ENCODE results near the gene HOXD13. TPM values are rescaled to one million over a fixed set of nuclear protein-coding genes. Genes with fewer than 3 reads are reported as not detected.

The HOXD13 gene
- total and polyA plus RNA-seq, 7 experiments from 2014 or later, result not detected

DNA sequence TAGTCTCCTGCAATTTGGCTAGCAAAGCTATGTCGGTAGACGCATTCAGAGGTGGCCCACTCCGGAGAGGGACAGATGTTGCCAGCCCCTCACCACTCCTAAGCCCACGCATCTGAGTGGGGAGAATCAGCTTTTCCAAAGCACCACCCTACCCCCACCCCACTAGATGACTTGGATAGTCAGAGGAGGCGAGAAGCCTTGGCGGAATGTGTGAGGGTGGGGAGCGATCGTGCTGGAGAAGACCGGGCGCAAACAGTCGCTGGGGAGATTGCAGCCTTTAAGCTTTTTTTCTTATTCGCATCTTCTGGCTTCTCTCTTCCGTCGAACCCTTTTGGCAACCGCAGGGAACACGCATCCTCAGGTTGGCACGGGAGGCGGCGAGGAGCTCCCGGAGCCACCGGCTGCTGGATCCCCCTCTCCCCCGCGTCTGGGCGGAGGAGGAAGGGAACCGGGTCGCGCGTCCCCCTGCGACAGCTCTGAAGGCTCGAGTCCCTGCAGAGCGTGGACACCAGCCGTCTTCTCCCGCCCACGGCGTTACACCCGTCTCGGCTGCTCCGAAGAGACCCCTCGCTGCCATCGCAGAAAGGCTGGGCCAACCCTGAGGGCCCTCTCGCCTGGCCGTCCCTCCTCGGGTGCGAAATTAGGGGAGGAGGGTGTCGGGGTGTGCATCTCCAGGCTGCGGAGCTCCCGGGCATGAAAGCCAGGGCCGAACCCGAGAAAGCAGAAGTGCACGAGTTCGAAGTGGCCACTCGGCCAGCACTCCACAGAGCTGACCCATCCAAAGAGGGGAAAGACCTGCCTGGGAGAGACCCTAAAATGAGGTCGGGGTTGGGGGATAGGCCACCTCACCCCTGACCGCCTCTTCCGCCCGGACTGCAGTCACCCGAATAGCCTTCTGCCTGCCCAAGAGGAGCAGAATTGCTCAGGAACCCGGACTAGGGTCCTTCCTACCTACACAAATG, 20.9 kb upstream of the HOXD13 start:
- ChIA-PET CTCF (no interaction called here), POLR2A (interaction anchor here (0.6 kb wide), 1 partner anchor 25 kb away, joined by 4 read pairs; no protein-coding TSS in a partner anchor)
- Mint-ChIP-seq H3K27me3 (peaks cover 85 to 94% (median 90%) of the 10 kb centered on the region in 5 donors), H3K4me3 (peak overlapping the region in 1 of 10 donors; percentile 30), H3K4me1 (peaks cover 0 to 17% (median 13%) of the 10 kb centered on the region in 7 donors), H3K9me3 (peaks cover 0 to 34% (median 15%) of the 10 kb centered on the region in 11 donors), H3K36me3 (peaks cover 0 to 7% (median 2%) of the 10 kb centered on the region in 5 donors), H3K27ac (no peak overlapping the region)
- Histone ChIP-seq H3K4me3 (ENCODE audit: low read length) (no peak overlapping the region), H3K27ac (ENCODE audit: low read depth, low read length) (no peak overlapping the region), H3K27me3 (ENCODE audit: control insufficient read depth in 2 of 2, insufficient read depth in 2 of 2, low read length in 2 of 2) (peaks cover 26 to 44% of the 10 kb centered on the region in 2 donors), H3K4me1 (ENCODE audit: control insufficient read depth in 2 of 2, insufficient read depth in 2 of 2, low read length in 2 of 2) (no peaks in the 10 kb centered on the region), H3K9me3 (ENCODE audit: control insufficient read depth in 2 of 3, low read length in 3 of 3) (peaks cover 0 to 7% (median 0%) of the 10 kb centered on the region in 3 experiments), H3K36me3 (ENCODE audit: control insufficient read depth in 2 of 3, insufficient read depth in 3 of 3, low read length in 3 of 3) (no peaks in the 10 kb centered on the region)
- ATAC-seq (no peak), DNase-seq (no peak)
- intact Hi-C loops (cut with micrococcal nuclease), result no loop called here

- peaks cover 28 to 48% of the 10 kb centered on the region in 2 donors for H3K27me3 ChIP-seq (ENCODE audit: control insufficient read depth in 2 of 2, insufficient read depth in 2 of 2, low read length in 2 of 2)
- Mint-ChIP-seq H3K9me3 (peaks cover 0 to 35% (median 16%) of the 10 kb centered on the region in 11 donors), H3K4me1 (peaks cover 0 to 17% (median 12%) of the 10 kb centered on the region in 7 donors), H3K27ac (no peak overlapping the region), H3K4me3 (peak overlapping the region in 1 of 10 donors; percentile 30), H3K36me3 (peaks cover 0 to 9% (median 2%) of the 10 kb centered on the region in 5 donors), H3K27me3 (peaks cover 91 to 96% (median 91%) of the 10 kb centered on the region in 5 donors)
- H3K4me3 ChIP-seq (ENCODE audit: low read length), result no peak overlapping the region
- DNase-seq (no peak), ATAC-seq (no peak)
- H3K9me3 ChIP-seq (ENCODE audit: control insufficient read depth in 2 of 3, low read length in 3 of 3), result peaks cover 0 to 7% (median 0%) of the 10 kb centered on the region in 3 experiments
- ChIA-PET POLR2A (no interaction called here), CTCF (no interaction called here)
- H3K4me1 ChIP-seq (ENCODE audit: control insufficient read depth in 2 of 2, insufficient read depth in 2 of 2, low read length in 2 of 2), result no peaks in the 10 kb centered on the region
- H3K36me3 ChIP-seq (ENCODE audit: control insufficient read depth in 2 of 3, insufficient read depth in 3 of 3, low read length in 3 of 3), result no peaks in the 10 kb centered on the region
- no peak overlapping the region for H3K27ac ChIP-seq (ENCODE audit: low read depth, low read length)
- intact Hi-C loops (cut with micrococcal nuclease), result no loop called here
These were observed 20.2 kb upstream of the HOXD13 start for GRCh38 chr2:176072292-176072669.

DNA sequence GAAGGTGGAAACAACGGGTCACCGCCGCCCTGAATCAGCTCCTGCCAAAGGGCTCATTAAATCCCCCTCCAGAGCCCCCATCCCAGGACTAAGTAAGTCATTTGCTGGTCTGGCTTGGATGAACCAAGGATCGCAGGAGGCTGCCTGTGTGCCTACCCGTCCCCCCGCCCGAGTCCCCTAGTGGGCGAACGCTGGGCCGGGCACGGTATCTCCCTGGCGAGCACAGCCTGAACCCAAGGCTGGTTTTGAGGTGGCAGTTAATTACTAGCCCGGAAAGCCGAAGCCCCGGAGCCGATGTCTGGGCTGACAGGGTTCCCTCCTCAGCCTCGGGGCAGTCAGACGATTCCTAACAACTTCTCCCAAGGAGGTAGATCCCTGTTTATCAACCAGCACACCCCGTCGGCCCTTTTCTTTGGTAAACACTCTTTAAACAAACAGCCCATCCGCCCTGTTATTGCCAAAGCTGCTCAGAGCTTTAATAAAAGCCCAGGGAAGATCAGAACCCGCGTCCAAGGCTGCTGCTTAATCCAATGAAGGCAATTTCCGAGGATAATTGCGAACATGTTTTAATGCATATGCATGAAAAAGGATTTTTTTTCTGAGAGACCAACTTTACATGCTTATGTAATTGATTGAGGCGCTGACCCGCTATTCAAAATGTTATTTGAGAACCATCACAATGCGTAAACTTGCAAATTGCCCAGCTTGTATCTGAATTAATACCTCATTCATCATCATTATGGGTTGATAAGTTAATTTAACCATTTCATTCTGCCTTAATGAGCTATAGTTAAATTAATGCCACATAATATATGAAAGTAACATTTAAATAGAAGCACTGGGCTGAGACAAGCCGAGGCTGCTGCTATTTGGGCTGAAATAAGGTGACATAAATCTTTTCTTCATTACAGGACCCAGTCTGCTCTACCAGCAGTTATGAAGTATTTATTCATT, 19.3 kb upstream of the HOXD13 start:
- Mint-ChIP-seq H3K27me3 (peaks cover 86 to 95% (median 87%) of the 10 kb centered on the region in 5 donors), H3K4me3 (no peak overlapping the region), H3K4me1 (peaks cover 0 to 11% (median 9%) of the 10 kb centered on the region in 7 donors), H3K9me3 (peaks cover under 1 to 37% (median 17%) of the 10 kb centered on the region in 11 donors), H3K36me3 (peaks cover 0 to 9% (median 2%) of the 10 kb centered on the region in 5 donors), H3K27ac (no peak overlapping the region)
- intact Hi-C loops (cut with micrococcal nuclease), result no loop called here
- H3K27me3 ChIP-seq (ENCODE audit: control insufficient read depth in 2 of 2, insufficient read depth in 2 of 2, low read length in 2 of 2), result peaks cover 30 to 54% of the 10 kb centered on the region in 2 donors
- POLR2A ChIA-PET, result no interaction called here
- H3K4me3 ChIP-seq (ENCODE audit: low read length), result no peak overlapping the region
- DNase-seq, result no peak
- H3K27ac ChIP-seq (ENCODE audit: low read depth, low read length), result no peak overlapping the region
- H3K36me3 ChIP-seq (ENCODE audit: control insufficient read depth in 2 of 3, insufficient read depth in 3 of 3, low read length in 3 of 3), result no peaks in the 10 kb centered on the region
- CTCF ChIA-PET, result interaction anchor here (1.2 kb wide), 1 partner anchor 578 kb away, joined by 3 read pairs; no protein-coding TSS in a partner anchor
- peaks cover 0 to 7% (median 0%) of the 10 kb centered on the region in 3 experiments for H3K9me3 ChIP-seq (ENCODE audit: control insufficient read depth in 2 of 3, low read length in 3 of 3)
- ATAC-seq, result no peak
- H3K4me1 ChIP-seq (ENCODE audit: control insufficient read depth in 2 of 2, insufficient read depth in 2 of 2, low read length in 2 of 2), result no peaks in the 10 kb centered on the region

- Histone ChIP-seq H3K4me1 (ENCODE audit: control insufficient read depth in 2 of 2, insufficient read depth in 2 of 2, low read length in 2 of 2) (peaks cover 0 to 7% of the 10 kb centered on the region in 2 donors), H3K4me3 (ENCODE audit: low read length) (no peak overlapping the region), H3K9me3 (ENCODE audit: control insufficient read depth in 2 of 3, low read length in 3 of 3) (peaks cover 0 to 19% (median 0%) of the 10 kb centered on the region in 3 experiments), H3K27ac (ENCODE audit: low read depth, low read length) (no peak overlapping the region), H3K27me3 (ENCODE audit: control insufficient read depth in 2 of 2, insufficient read depth in 2 of 2, low read length in 2 of 2) (peaks cover 35 to 70% of the 10 kb centered on the region in 2 donors), H3K36me3 (ENCODE audit: control insufficient read depth in 2 of 3, insufficient read depth in 3 of 3, low read length in 3 of 3) (no peaks in the 10 kb centered on the region)
- Mint-ChIP-seq H3K4me1 (peaks cover 0 to 16% (median 13%) of the 10 kb centered on the region in 7 donors), H3K27me3 (peaks cover 84 to 93% (median 85%) of the 10 kb centered on the region in 5 donors), H3K36me3 (peaks cover 0 to 20% (median 5%) of the 10 kb centered on the region in 5 donors), H3K4me3 (no peak overlapping the region), H3K9me3 (peaks cover 6 to 48% (median 28%) of the 10 kb centered on the region in 11 donors), H3K27ac (peak overlapping the region in 1 of 9 donors; percentile 38)
- no peak for DNase-seq
- no peak for ATAC-seq
- POLR2A ChIA-PET, result no interaction called here
- CTCF ChIA-PET, result no interaction called here
- intact Hi-C loops (cut with micrococcal nuclease), result loop anchor here (5.0 kb wide), 3 partner anchors 37 to 1738 kb away; no protein-coding TSS in a partner anchor
These were observed 17.5 kb upstream of the HOXD13 start for GRCh38 chr2:176074919-176075425.

DNA sequence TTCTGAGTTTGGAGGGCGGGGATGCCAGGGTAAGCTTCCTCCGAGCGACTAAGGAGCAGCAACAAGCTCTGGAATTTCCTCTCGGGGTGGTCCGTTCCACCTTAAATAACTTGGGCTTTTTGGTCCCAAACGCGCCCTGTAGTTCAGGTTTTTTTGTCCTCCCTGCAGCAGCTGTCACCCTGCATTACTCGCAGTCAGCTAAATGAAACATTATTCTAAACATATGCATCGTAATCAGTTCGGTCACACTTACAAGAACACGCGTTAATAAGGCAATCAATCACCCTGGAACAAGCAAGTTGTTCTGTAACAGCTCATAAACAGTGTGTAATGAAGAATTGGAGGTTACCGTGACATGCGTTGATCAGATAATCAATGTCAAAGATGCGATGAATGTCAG, 17.0 kb upstream of the HOXD13 start:
- peaks cover 6 to 48% (median 28%) of the 10 kb centered on the region in 11 donors for H3K9me3 Mint-ChIP-seq
- H3K4me3 Mint-ChIP-seq, result no peak overlapping the region
- peaks cover 35 to 69% of the 10 kb centered on the region in 2 donors for H3K27me3 ChIP-seq (ENCODE audit: control insufficient read depth in 2 of 2, insufficient read depth in 2 of 2, low read length in 2 of 2)
- no peak for DNase-seq
- peaks cover 0 to 19% (median 0%) of the 10 kb centered on the region in 3 experiments for H3K9me3 ChIP-seq (ENCODE audit: control insufficient read depth in 2 of 3, low read length in 3 of 3)
- ATAC-seq, result no peak
- peaks cover 0 to 20% (median 5%) of the 10 kb centered on the region in 5 donors for H3K36me3 Mint-ChIP-seq
- intact Hi-C loops (cut with micrococcal nuclease), result loop anchor here (5.0 kb wide), 3 partner anchors 37 to 1738 kb away; no protein-coding TSS in a partner anchor
- H3K27ac Mint-ChIP-seq, result peak overlapping the region in 3 of 9 donors; percentile 26 to 64 (median 38)
- peaks cover 0 to 16% (median 13%) of the 10 kb centered on the region in 7 donors for H3K4me1 Mint-ChIP-seq
- ChIA-PET CTCF (interaction anchor here (0.5 kb wide), 1 partner anchor 701 kb away, joined by 3 read pairs; no protein-coding TSS in a partner anchor), POLR2A (no interaction called here)
- peaks cover 0 to 7% of the 10 kb centered on the region in 2 donors for H3K4me1 ChIP-seq (ENCODE audit: control insufficient read depth in 2 of 2, insufficient read depth in 2 of 2, low read length in 2 of 2)
- H3K27ac ChIP-seq (ENCODE audit: low read depth, low read length), result no peak overlapping the region
- H3K4me3 ChIP-seq (ENCODE audit: low read length), result no peak overlapping the region
- H3K36me3 ChIP-seq (ENCODE audit: control insufficient read depth in 2 of 3, insufficient read depth in 3 of 3, low read length in 3 of 3), result no peaks in the 10 kb centered on the region
- H3K27me3 Mint-ChIP-seq, result peaks cover 79 to 88% (median 81%) of the 10 kb centered on the region in 5 donors
